GM12878 (cell line): Measurements from ENCODE around the gene PRKCZ. TPM values are rescaled to one million over a fixed set of nuclear protein-coding genes. Genes with fewer than 3 reads are reported as not detected.

Source experiments
- ATAC-seq: fragments of 200-7000 bp; cut with Tn5 transposase; 3 replicates; pipeline ENCODE4 v1.9.1; 2020; ENCODE audit warnings: mild to moderate bottlenecking, moderate library complexity
- BruUV-seq: library from RNA; stranded (reverse); fragments of 400-500 nt; replicated peaks from 2 replicates; lab custom pipeline; 2021; lab: Mats Ljungman, UMichigan
- CTCF ChIA-PET: fragments of 300-600 bp; sonication (Branson Sonifier 250); formaldehyde crosslinking; extraction: SDS; loops from one replicate; lab custom pipeline; 2021; ENCODE audit warnings: inconsistent platforms; lab: Yijun Ruan, JAX
- POLR2A ChIA-PET: fragments of 350-600 bp; formaldehyde crosslinking; extraction: SDS; loops from one replicate; lab custom pipeline; 2021; ENCODE audit warnings: inconsistent platforms; lab: Charles Lee
- RAD21 ChIA-PET: fragments of 300-600 bp; sonication (Branson Sonifier 250); formaldehyde crosslinking; loops from one replicate; lab custom pipeline; 2023; ENCODE audit warnings: antibody characterized with exemption; ENCODE audit not compliant: unreplicated experiment; lab: Charles Lee
- SMC1A ChIA-PET: fragments of 300-600 bp; sonication (Branson Sonifier 250); formaldehyde crosslinking; loops from one replicate; lab custom pipeline; 2023; ENCODE audit not compliant: unreplicated experiment, uncharacterized antibody; lab: Charles Lee
- DNase-seq: peaks from one replicate; pipeline ENCODE4 v3.0.0-alpha.2; 2011; ENCODE audit warnings: low read depth, low spot score
- FAIRE-seq: peaks from 3 replicates; lab custom pipeline; 2011; peaks lifted over from hg19 to GRCh38; lab: Jason Lieb, UNC
- H2AFZ ChIP-seq: 2 replicates; pipeline ENCODE4 v1.6.0; 2011; ENCODE audit warnings: low read depth, low read length, control low read depth; ENCODE audit not compliant: control insufficient read depth
- H3K27ac ChIP-seq: 2 replicates; pipeline ENCODE4 v1.5.1; 2011; ENCODE audit warnings: control low read depth; ENCODE audit not compliant: control insufficient read depth, insufficient read depth
- H3K27me3 ChIP-seq, 2 experiments: replicated peaks in 1 of 2; 2 replicates each; pipeline versions ENCODE4 v1.6.0 to v1.6.1; 2011; ENCODE audit warnings: low read length in 1 of 2; ENCODE audit not compliant: control insufficient read depth in 2 of 2, insufficient read depth in 2 of 2
- H3K36me3 ChIP-seq, 2 experiments: 2 replicates each; pipeline ENCODE4 v1.5.1; 2011; ENCODE audit warnings: low read length in 1 of 2; ENCODE audit not compliant: control insufficient read depth in 2 of 2, insufficient read depth in 2 of 2
- H3K4me1 ChIP-seq: 2 replicates; pipeline ENCODE4 v1.6.1; 2011; ENCODE audit warnings: mild to moderate bottlenecking, low read length, moderate library complexity, mixed read lengths; ENCODE audit not compliant: control insufficient read depth, insufficient read depth
- H3K4me2 ChIP-seq: 2 replicates; pipeline ENCODE4 v1.6.0; 2011; ENCODE audit warnings: control low read depth; ENCODE audit not compliant: control insufficient read depth, insufficient read depth
- H3K4me3 ChIP-seq: fragments of 200-600 bp; sonication (generic); 2 replicates; pipeline ENCODE4 v1.5.1; 2016
- H3K79me2 ChIP-seq: 2 replicates; pipeline ENCODE4 v1.6.0; 2011; ENCODE audit warnings: low read length; ENCODE audit not compliant: control insufficient read depth, insufficient read depth
- H3K9ac ChIP-seq: 2 replicates; pipeline ENCODE4 v1.8.0; 2011; ENCODE audit warnings: low read length, control low read depth, mixed read lengths; ENCODE audit not compliant: control insufficient read depth, insufficient read depth
- H3K9me3 ChIP-seq: replicated peaks from 3 replicates; pipeline ENCODE4 v1.5.1; 2011; ENCODE audit warnings: mild to moderate bottlenecking, low read length; ENCODE audit not compliant: control insufficient read depth, insufficient read depth
- H4K20me1 ChIP-seq: 2 replicates; pipeline ENCODE4 v1.6.0; 2011; ENCODE audit not compliant: control insufficient read depth, insufficient read depth
- ASH2L ChIP-seq: fragments of 300-600, 200-600 bp; sonication (generic); IDR thresholded peaks from 2 replicates; pipeline ENCODE4 v1.6.1; 2017; ENCODE audit warnings: low read depth, mild to moderate bottlenecking, borderline replicate concordance
- DPF2 ChIP-seq: fragments of 450-650 bp; IDR thresholded peaks from 2 replicates; pipeline ENCODE4 v1.6.1; 2017; ENCODE audit warnings: mild to moderate bottlenecking
- FOS ChIP-seq: IDR thresholded peaks from 3 replicates; pipeline ENCODE4 v1.6.1; 2011; ENCODE audit warnings: borderline replicate concordance; ENCODE audit not compliant: insufficient read length; ENCODE audit errors: extremely low read depth
- NFYB ChIP-seq: IDR thresholded peaks from 2 replicates; pipeline ENCODE4 v1.6.1; 2011; ENCODE audit warnings: low read depth, mild to moderate bottlenecking, low read length, improper control_type of control experiment, moderate library complexity; ENCODE audit not compliant: insufficient read depth
- SREBF1 ChIP-seq: IDR thresholded peaks from 2 replicates; pipeline ENCODE4 v1.6.1; 2012; ENCODE audit warnings: mild to moderate bottlenecking, low read length
- TAF1 ChIP-seq: IDR thresholded peaks from 2 replicates; pipeline ENCODE4 v1.6.1; 2011; ENCODE audit warnings: mild to moderate bottlenecking, low read depth, low read length, borderline replicate concordance
- TBL1XR1 ChIP-seq: IDR thresholded peaks from 2 replicates; pipeline ENCODE4 v1.6.1; 2012; ENCODE audit warnings: low read depth, low read length, improper control_type of control experiment
- ZNF384 ChIP-seq: IDR thresholded peaks from 2 replicates; pipeline ENCODE4 v1.6.1; 2012; ENCODE audit warnings: low read depth, mild to moderate bottlenecking, low read length, improper control_type of control experiment, borderline replicate concordance
- WGBS: methylation state at CpG from one replicate; pipeline ENCODE4 v1.1.6; 2016; ENCODE audit warnings: low lambda C conversion rate; ENCODE audit not compliant: insufficient replicate concordance, insufficient coverage; ENCODE audit errors: missing lambda C conversion rate; 5-methylcytosine and 5-hydroxymethylcytosine counted together
- in situ Hi-C: fragments of 300-500 bp; cut with MboI; formaldehyde crosslinking; loops from 9 replicates; pipeline ENCODE4 v1.14.3; 2018; ENCODE audit warnings: mixed read lengths
- intact Hi-C: fragments of 100-400 bp; cut with micrococcal nuclease; formaldehyde crosslinking; loops from one replicate; pipeline ENCODE4 v1.14.2; 2022; ENCODE audit not compliant: unreplicated experiment
- polyA plus RNA-seq, 11 experiments: library from polyadenylated mRNA; depleted of rRNA in 4 of 11; unstranded in 6 of 11; stranded (reverse) in 5 of 11; fragments of >200 nt; fragmentation: Nextera tagmentation in 4 of 11; fragmentation: Illumina TruSeq in 1 of 11; extraction: Ambion mirVana in 4 of 11; extraction: Trizol in 1 of 11; gene quantifications; 1 replicate in 1 of 11; 2 replicates in 10 of 11; pipeline versions ENCODE4 v1.2.1 to v1.2.3, GENCODE V29; 2011 to 2016; ENCODE audit warnings: inconsistent platforms in 2 of 11, missing spikeins in 2 of 11, low read depth in 1 of 11
- total RNA-seq, 4 experiments: library from RNA; depleted of rRNA in 3 of 4; stranded (reverse); fragments of >200 nt in 3 of 4; fragmentation: Illumina TruSeq in 1 of 4; extraction: Trizol in 1 of 4; gene quantifications; 2 replicates each; pipeline versions ENCODE4 v1.2.1 to v1.2.3, GENCODE V29; 2013 to 2021
- TF ChIP-seq, protein P1 (sequence below), 3 experiments: IDR thresholded peaks in 2 of 3; conservative IDR thresholded peaks in 1 of 3; 2 replicates each; pipeline ENCODE4 v1.5.1; 2011; ENCODE audit warnings: low read depth in 3 of 3, low read length in 3 of 3, mild to moderate bottlenecking in 3 of 3, control low read depth in 2 of 3, moderate library complexity in 2 of 3, inconsistent platforms in 1 of 3, mixed read lengths in 1 of 3; ENCODE audit not compliant: control insufficient read depth in 2 of 3, insufficient read depth in 1 of 3; ENCODE audit errors: extremely low read depth in 1 of 3
- TF ChIP-seq, protein P2 (sequence below): fragments of 450-650 bp; IDR thresholded peaks from 2 replicates; pipeline ENCODE4 v1.6.1; 2018; ENCODE audit warnings: mild to moderate bottlenecking, low read depth, moderate library complexity; ENCODE audit not compliant: partially characterized antibody
- TF ChIP-seq, protein P3 (sequence below): IDR thresholded peaks from 2 replicates; pipeline ENCODE4 v1.6.1; 2011; ENCODE audit warnings: low read depth, low read length, improper control_type of control experiment, borderline replicate concordance
- TF ChIP-seq, protein P4 (sequence below): IDR thresholded peaks from 2 replicates; pipeline ENCODE4 v1.6.1; 2011; ENCODE audit warnings: borderline replicate concordance, low read depth, mild to moderate bottlenecking, moderate library complexity, low read length; ENCODE audit not compliant: insufficient read depth, poor library complexity, severe bottlenecking

PRKCZ gene
- total and polyA plus RNA-seq, 10 of the 15 experiments (the other 5 are each of a cell fraction or from before 2014, with no cell fraction given): 0.05 to 1.9 (median 0.64) TPM; not detected in 1

DNA sequence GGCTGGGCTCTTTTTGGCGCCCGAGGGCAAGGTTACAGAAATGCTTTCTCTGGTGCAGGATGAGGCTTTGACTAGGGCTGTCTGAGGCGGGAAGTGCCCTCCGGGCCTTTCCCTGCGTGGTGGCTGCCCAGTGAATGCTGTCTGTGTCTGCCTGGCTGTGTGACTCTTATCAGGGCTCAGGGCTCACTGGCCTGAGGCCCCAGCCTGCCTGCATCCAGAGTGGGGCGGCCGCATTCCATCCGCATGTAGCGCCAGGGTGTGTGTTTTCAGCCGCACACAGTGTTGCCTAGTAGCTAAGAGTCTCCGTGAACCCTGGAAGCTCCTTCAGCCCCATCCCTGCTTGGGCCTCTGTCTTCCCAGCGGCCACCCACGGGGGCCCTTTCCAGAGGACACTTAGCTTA is 85.2 kb downstream of the PRKCZ start (continued):
- TF ChIP-seq, protein P1, sequence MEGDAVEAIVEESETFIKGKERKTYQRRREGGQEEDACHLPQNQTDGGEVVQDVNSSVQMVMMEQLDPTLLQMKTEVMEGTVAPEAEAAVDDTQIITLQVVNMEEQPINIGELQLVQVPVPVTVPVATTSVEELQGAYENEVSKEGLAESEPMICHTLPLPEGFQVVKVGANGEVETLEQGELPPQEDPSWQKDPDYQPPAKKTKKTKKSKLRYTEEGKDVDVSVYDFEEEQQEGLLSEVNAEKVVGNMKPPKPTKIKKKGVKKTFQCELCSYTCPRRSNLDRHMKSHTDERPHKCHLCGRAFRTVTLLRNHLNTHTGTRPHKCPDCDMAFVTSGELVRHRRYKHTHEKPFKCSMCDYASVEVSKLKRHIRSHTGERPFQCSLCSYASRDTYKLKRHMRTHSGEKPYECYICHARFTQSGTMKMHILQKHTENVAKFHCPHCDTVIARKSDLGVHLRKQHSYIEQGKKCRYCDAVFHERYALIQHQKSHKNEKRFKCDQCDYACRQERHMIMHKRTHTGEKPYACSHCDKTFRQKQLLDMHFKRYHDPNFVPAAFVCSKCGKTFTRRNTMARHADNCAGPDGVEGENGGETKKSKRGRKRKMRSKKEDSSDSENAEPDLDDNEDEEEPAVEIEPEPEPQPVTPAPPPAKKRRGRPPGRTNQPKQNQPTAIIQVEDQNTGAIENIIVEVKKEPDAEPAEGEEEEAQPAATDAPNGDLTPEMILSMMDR (IDR thresholded peaks at IDR 0.05 in 2 of 3, conservative IDR thresholded peaks at IDR 0.05 in 1 of 3; ENCODE audit: control insufficient read depth in 2 of 3, extremely low read depth in 1 of 3, insufficient read depth in 1 of 3, low read depth in 3 of 3, low read length in 3 of 3): no peak
- TF ChIP-seq TAF1: no peak
- TF ChIP-seq, all 136 proteins: peak for 0

DNA sequence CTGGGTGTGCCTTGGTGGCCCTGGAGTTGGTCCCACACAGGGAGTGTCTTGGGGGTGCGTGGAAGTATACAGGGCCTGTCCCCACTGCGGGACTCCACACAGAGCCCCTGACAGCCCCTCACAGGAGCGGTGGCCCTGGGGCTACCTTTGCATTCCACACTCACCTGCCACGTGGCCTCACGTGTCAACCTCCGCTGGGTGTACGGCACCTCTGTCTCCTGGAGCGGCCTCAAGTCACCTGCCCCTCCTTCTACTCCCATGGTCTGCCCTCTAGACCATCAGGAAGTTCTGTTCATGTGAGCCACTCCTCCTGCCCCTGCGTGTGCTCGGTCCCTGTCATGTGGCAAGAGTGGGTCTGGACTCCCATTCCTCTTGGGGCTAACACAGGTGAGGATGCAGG is 85.7 kb downstream of the PRKCZ start:
- no peak for ATAC-seq
- H2AFZ ChIP-seq: no peak overlapping the region
- CTCF ChIA-PET: no interaction called here
- no peak overlapping the region for H3K4me3 ChIP-seq
- no peak overlapping the region for H3K9ac ChIP-seq
- no peaks in the 10 kb centered on the region for H3K9me3 ChIP-seq
- H4K20me1 ChIP-seq: no peaks in the 10 kb centered on the region
- 88% methylated on average over 10 of the region's 10 CpGs for WGBS
- H3K27ac ChIP-seq: no peak overlapping the region
- peaks cover 5% of the 10 kb centered on the region for H3K4me1 ChIP-seq
- SMC1A ChIA-PET: no interaction called here
- no peak overlapping the region for H3K4me2 ChIP-seq
- RAD21 ChIA-PET: no interaction called here
- H3K36me3 ChIP-seq: no peaks in the 10 kb centered on the region
- in situ Hi-C loops: no loop called here
- POLR2A ChIA-PET: no interaction called here
- intact Hi-C loops: no loop called here
- DNase-seq: no peak
- H3K27me3 ChIP-seq: no peaks in the 10 kb centered on the region
- no TSS peak for BruUV-seq
- H3K79me2 ChIP-seq: no peaks in the 10 kb centered on the region
- FAIRE-seq: no peak
- TF ChIP-seq SREBF1: no peak
- TF ChIP-seq, protein P2, sequence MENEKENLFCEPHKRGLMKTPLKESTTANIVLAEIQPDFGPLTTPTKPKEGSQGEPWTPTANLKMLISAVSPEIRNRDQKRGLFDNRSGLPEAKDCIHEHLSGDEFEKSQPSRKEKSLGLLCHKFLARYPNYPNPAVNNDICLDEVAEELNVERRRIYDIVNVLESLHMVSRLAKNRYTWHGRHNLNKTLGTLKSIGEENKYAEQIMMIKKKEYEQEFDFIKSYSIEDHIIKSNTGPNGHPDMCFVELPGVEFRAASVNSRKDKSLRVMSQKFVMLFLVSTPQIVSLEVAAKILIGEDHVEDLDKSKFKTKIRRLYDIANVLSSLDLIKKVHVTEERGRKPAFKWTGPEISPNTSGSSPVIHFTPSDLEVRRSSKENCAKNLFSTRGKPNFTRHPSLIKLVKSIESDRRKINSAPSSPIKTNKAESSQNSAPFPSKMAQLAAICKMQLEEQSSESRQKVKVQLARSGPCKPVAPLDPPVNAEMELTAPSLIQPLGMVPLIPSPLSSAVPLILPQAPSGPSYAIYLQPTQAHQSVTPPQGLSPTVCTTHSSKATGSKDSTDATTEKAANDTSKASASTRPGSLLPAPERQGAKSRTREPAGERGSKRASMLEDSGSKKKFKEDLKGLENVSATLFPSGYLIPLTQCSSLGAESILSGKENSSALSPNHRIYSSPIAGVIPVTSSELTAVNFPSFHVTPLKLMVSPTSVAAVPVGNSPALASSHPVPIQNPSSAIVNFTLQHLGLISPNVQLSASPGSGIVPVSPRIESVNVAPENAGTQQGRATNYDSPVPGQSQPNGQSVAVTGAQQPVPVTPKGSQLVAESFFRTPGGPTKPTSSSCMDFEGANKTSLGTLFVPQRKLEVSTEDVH: no peak
- TF ChIP-seq TBL1XR1: no peak
- no peak for TF ChIP-seq NFYB
- TF ChIP-seq, protein P3, sequence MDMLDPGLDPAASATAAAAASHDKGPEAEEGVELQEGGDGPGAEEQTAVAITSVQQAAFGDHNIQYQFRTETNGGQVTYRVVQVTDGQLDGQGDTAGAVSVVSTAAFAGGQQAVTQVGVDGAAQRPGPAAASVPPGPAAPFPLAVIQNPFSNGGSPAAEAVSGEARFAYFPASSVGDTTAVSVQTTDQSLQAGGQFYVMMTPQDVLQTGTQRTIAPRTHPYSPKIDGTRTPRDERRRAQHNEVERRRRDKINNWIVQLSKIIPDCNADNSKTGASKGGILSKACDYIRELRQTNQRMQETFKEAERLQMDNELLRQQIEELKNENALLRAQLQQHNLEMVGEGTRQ: no peak
- no peak for TF ChIP-seq FOS
- TF ChIP-seq ZNF384: no peak
- no peak for TF ChIP-seq ASH2L
- TF ChIP-seq, protein P4, sequence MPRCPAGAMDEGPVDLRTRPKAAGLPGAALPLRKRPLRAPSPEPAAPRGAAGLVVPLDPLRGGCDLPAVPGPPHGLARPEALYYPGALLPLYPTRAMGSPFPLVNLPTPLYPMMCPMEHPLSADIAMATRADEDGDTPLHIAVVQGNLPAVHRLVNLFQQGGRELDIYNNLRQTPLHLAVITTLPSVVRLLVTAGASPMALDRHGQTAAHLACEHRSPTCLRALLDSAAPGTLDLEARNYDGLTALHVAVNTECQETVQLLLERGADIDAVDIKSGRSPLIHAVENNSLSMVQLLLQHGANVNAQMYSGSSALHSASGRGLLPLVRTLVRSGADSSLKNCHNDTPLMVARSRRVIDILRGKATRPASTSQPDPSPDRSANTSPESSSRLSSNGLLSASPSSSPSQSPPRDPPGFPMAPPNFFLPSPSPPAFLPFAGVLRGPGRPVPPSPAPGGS: no peak
- TF ChIP-seq DPF2: no peak
